HG03378 (cell line): ENCODE results near the gene PFKFB3.
A peak's percentile ranks its signal among the peaks of the same experiment; 100 is the strongest.
"Not testable (repeated sequence)": the region's sequence is repeated elsewhere in the genome, so short reads cannot be mapped to it uniquely, and the experiment has no call there.

Experiments used
- ATAC-seq: cut with Tn5 transposase; IDR thresholded peaks from one replicate; pipeline ENCODE4 v1.9.1; 2021; ENCODE audit warnings: mild to moderate bottlenecking, moderate library complexity; ENCODE audit not compliant: unreplicated experiment

The PFKFB3 gene

DNA sequence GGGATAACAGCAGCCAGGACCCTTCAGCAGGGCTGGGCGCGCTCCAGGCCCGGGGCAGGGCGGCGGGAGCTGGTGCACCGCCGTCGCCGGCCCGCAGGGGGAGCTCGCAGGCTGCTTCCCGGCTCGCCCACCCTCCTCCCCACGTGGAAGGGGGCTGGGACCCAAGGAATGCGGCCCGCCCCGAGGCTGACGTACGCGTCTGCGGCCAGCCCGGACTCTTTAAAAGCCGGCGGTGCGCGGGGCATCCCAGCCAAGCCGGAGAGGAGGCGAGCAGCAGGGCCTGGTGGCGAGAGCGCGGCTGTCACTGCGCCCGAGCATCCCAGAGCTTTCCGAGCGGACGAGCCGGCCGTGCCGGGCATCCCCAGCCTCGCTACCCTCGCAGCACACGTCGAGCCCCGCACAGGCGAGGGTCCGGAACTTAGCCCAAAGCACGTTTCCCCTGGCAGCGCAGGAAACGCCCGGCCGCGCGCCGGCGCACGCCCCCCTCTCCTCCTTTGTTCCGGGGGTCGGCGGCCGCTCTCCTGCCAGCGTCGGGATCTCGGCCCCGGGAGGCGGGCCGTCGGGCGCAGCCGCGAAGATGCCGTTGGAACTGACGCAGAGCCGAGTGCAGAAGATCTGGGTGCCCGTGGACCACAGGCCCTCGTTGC, at the start of gene PFKFB3:
TSS of gene PFKFB3 (plus strand) at position 249 of the 647 bp plus-strand sequence. CDS start at position 578, 329 bp downstream.
- ATAC-seq = peak; percentile 58

DNA sequence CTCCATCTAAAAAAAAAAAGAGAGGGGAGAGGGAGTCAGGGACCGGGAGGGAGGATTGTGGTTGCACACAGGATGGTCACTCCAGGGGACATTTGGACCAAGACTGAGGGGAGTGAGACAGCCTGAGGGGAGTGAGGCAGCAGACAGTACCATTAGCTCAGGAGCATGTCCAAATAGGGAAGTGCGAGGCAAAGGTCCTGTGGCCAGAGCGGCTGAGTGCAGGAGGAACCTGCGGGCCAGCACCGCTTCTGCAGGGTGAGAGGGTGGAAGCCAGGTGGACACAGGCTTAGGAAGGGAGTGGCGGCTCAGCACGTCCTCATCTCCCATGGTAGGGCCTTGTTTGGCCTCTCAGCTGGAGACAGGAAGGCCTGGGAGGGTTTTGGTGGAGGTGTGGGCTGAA, 48.9 kb upstream of the PFKFB3 start:
- ATAC-seq = no peak

DNA sequence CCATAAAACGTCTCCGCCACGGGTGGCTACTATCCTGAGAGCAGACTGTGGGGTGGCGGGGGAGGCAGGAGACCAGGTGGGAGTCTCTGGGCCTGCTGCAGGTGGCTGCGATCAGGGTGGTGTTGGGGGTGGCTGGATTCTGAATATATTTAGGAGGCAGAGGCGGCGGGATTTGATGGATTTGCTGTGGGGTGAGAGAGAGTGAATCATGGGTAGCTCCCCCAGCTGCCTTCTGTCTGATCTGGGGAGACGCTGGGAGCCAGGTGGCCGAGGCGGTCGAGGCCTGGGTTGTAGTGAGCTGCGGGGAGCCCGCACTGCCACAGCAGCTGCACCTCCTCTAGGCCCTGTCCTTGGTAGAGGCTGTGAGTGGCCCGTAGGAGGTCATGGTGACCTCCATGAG, 48.2 kb upstream of the PFKFB3 start:
- no peak for ATAC-seq

DNA sequence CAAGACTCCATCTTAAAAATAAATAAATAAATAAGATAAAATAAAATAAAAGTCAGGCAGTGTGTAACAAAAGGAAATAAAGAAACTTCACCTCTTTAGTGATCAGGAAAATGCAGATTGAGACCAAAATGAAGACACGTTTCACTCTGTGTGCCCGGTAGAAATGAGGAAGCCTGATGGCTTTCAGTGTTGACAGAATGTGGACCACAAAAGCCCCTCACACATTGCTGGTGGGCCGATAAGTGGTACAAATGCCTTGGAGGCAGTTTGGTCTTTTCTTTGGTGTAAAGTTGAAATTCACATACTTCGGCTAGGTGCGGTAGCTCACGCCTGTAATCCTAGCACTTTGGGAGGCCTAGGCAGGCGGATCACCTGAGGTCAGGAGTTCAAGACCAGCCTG, 44.5 kb upstream of the PFKFB3 start:
- ATAC-seq = no peak

DNA sequence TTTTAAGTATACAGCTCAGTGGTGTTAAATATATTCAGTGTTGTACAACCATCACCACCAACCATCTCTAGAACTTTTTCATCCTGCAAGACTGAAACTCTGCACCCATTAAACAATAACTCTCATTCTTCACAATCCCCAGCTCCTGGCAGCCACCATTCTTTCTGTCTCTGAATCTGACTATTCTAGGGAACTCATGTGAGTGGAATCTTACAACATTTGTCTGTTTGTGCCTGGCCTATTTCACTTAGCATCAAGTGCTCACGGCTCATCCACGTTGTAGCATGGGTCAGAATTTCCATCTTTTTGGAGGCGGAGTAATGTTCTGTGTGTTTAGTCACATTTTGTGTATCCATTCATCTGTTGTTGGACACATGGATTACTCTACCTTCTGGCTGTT, 40.8 kb upstream of the PFKFB3 start:
- no peak for ATAC-seq

DNA sequence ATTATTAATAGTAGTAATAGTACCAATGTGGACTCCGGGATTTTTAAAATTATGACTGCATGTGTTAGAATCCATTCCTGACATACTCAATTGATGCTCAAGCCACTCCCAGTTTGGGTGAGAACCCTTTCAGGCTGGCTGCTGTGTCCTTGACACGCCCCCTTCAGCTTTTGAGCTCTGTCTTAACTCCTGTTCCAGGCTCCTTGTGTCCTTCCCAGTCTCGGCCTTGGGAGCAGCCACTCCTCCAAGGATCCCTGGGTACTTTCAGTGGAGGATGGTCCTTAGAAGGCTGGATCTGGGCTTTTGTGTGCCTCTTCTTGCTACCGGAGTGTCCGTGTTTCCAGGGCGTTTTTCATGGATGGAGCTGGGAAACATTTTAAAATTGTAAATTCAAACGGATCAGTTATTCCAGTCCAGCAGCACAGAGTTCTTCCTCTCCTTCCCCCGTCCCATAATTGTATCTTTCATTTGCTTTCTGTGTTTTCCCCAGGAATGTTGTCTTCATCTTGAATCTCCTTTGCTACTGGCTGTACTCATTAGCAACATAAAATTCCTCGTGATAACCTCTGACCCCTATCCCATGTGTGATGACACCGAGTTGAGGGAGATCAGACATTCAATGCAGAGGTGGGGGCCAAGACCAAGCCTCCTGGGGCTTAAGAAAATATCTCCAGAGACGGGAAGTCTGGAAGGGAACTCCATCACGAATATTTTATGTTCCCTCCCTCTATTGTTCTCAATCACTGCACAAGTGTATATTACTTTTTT, 40.0 kb upstream of the PFKFB3 start:
- no peak for ATAC-seq

DNA sequence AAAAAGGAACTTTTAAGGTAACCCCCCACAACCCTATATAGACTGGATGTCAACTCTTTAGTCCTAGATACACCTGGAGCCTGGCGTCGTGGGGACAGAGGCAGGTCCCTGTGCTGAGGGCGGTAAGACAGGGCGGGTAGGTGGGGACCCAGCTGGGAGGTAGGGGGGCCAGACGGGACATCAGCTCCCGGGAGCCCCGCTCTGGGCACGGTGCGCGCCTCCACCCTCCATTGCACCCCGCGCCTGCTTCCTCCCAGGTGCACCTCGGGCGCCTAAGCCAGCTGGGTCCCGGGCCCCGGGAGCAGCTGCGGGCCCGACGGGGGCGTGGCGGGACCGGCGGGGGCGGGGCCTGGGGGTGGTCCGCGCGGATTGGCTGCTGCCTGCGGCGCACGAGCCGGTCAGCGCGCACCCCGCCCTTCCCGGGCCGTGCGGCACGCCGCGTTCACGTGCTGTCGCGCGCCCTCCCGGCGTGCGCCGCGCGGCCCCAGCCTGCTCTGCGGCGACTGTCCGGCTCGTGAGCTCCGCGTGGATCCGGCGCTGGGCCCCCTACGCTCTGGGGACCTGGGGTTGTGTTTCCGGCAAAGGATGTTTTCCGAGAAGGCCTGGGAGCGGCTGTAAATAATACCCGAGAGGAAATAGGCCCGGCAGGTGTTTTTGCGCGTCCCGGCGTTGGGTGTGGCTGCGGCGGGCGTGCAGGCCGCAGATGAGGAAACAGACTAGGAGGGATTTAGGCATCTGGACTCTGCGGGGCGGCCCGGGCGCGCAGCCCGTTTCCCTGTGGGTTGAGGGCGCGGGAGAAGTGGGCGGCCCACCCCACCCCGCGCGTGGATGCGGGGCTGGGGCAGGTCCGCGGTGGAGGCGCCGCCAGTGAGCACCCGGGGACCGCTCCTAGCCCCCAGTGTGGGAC, 39.1 kb upstream of the PFKFB3 start:
- peak; percentile 54 for ATAC-seq

DNA sequence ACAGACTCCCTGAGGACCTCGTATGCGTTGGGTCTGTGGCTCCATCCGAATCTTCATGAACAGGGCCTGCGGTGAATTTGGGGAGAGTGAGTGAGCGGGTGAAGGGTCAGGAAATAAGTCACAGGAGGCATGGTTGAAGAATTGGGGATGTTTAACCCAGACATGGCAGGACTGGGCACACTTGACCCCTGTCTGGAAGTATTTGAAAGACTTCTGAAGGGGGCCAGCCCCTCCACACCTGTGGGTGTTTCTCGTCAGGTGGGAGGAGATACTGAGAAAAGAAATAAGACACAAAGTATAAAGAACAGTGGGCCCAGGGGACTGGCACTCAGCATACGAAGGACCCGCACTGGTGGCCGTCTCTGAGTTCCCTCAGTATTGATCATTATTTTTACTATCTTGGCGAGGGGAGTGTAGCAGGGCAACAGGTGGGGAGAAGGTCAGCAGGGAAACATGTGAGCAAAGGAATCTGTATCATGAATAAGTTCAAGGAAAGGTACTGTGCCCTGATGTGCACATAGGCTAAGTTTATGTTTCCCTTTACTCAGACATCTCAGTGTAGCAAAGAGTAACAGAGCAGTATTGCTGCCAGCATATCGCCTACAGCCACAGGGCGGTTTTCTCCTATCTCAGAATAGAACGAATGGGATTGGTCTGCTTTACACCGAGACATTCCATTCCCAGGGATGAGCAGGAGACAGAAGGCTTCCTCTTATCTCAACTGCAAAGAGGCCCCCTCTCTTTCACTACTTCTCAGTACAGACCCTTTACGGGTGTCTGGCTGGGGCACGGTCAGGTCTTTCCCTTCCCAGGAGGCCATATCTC, 38.2 kb upstream of the PFKFB3 start:
- ATAC-seq = peak; percentile 20

DNA sequence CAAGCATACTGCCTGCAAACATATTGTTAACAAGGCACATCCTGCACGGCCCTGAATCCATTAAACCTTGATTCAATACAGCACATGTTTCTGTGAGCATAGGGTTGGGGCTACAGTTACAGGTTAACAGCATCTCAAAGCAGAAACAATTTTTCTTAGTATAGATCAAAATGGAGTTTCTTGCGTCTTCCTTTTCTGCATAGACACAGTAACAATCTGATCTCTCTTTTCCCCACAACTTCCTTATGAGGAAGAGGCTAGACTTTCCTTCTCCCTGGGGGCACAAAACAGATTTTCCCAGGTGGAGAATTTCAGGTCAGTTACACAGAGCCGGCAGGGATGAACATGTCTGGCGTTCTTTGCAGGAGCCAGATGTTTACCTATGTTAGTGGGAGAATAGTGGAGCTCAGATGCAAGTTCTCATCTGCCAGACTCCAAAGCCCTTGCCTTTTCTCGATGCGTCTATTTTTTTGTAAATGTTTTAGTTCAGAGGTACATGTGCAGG, 37.5 kb upstream of the PFKFB3 start:
- no peak for ATAC-seq

DNA sequence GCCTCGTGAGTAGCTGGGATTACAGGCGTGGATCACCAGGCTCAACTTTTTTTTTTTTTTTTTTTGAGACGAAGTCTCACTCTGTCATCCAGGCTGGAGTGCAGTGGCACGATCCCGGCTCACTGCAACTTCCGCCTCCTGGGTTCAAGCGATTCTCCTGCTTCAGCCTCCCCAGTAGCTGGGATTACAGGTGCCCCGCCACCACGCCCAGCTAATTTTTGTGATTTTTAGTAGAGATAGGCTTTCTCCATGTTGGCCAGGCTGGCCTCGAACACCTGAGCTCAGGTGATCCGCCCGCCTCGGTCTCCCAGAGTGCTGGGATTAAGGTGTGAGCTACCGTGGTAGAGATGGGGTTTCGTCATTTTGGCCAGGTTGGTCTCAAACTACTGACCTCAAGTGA, 36.8 kb upstream of the PFKFB3 start:
- not testable (repeated sequence) for ATAC-seq

DNA sequence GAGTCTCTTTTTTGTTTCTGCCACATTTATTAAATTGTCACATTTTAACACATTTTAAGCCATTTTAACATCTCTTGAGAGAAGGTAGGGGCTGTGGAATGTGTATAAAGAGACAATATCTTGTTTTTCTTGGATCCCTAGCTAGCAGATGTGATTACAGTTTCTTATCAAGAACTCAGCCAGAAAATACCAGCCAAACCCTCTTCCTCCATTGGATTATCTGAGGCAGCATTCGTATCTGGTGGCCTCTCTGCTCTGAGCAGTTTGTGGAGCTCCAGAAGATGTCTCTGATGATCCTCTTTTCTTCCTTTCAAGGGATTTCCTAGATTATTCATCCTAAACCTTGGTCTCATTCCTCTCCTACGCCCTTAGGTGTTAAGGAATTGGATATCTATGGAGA, 35.3 kb upstream of the PFKFB3 start:
- no peak for ATAC-seq

DNA sequence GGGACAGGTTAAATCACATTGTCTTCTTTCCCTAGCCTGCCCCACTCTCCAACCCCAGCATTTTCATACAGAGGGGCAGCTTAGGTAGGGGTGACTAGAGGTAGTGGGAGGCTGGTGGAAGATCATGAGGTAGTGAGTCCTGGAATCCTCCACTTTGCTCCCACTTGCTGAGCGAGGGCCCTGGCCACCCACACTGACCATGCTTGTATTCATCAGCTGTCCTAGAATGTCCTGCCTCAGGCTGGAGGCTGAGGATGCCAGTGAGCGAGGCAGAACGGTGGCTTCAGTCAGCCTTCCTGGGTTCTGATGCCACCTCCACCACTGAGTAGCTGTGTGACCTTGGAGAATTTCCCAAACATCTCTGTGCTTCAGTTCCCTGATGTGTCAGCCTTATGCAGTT, 34.6 kb upstream of the PFKFB3 start:
- no peak for ATAC-seq

DNA sequence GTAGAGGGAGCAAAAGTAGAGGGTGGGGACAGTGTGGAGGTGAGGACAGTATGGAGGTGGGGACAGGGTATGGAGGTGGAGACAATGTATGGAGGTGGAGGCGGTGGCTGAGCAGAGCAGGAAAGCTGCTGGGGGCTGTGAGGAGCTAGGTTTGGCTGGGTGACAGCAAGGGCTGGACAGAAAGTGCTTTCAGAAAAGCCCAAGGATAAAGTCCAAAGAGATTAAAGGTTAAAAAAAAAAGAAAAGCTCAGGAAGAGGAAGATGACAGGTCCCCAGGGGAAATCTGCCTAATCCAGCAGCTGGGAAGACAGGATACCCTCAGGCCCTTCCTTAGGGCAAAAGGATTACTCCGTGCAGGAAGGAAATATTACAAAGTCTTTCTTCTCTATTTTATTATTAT, 32.1 kb upstream of the PFKFB3 start:
- ATAC-seq = no peak

DNA sequence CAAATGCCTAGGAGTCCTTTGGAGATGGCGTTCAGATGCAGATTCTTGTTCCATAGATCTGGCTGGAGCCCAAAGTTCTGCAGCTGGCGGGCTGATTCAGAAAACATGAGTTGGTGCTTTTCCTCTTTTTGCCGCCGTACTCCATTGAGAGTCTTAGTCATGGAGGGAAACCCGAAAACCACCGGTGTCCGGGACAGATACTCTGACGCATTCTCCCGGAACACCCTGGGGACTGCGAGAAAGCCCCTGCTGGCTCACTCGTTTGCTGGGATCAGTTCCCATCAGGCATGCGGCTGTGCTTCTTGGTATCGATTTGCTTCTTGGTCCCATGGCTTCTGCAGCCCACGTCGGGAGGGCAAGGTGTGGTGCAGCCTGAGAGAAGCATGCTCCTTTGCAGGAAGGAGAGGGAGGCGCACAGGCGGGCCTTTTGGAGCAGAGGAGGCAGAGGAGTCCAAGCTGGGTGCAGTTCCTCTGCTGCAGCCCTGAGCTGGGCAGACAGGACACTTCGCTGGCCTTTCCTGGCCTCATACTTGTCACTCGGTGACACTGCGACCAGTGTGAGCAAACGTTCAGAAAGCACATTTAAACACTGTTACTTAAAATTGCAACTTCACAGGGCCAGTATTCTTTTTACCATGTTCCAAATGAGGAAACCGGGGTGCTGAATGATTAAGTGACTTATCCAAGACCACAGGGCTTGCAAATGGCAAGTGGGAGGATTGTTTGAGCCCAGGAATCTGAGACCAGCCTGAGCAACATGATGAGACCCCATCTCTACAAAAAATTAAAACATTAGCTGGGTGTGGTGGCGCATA, 30.6 kb upstream of the PFKFB3 start:
- no peak for ATAC-seq

DNA sequence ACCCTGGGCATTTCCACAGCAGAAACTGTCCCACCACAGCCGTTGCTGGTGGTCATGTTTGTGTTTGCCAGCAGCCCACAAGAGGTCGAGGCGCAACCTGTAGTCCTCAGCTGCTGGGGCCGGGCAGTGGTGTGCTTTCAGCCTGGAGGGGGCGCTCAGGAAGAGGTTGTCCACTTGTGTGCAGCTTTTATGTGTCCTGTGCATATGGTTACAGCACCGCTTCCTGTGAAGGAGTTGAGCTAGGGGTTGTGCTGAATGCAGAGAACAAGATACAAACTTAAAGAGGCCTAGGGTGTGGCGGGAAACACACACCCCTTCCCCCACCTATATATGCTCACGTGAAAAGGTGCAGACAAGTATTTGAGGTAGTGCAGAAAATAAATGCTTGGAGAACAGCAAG, 29.5 kb upstream of the PFKFB3 start:
- ATAC-seq = no peak

DNA sequence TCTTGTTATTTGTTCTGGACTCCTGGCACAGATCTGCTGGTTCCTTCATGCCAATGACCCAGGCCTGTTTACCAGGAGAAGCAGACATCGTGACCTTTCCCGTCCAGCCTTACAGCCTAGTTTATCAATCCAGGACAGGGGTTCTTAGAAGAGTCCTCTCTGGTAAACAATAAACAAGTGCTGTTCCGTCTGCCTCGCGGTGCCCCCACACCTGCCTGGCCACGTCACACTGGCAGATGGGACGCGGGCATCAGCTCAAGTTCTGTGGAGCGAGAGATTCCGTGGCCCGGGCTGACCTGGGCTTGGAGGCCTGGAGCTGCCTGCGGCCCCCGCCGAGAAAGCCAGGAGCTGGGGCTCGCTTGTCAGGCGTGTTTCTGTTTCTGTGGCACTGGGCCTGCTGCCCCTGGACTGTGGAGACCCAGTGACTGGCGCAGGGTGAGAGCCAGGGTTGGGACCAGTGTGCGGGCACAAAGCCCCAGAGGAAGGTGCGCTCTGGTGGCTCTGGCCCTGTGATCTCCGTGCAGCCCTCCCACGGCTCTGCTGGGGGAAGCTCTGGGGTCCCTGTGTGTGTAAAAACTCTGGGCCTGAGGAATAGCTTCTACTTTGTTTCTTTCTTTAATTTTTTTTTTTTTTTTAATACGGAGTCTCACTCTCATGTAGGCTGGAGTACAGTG, 28.4 kb upstream of the PFKFB3 start:
- ATAC-seq = no peak

DNA sequence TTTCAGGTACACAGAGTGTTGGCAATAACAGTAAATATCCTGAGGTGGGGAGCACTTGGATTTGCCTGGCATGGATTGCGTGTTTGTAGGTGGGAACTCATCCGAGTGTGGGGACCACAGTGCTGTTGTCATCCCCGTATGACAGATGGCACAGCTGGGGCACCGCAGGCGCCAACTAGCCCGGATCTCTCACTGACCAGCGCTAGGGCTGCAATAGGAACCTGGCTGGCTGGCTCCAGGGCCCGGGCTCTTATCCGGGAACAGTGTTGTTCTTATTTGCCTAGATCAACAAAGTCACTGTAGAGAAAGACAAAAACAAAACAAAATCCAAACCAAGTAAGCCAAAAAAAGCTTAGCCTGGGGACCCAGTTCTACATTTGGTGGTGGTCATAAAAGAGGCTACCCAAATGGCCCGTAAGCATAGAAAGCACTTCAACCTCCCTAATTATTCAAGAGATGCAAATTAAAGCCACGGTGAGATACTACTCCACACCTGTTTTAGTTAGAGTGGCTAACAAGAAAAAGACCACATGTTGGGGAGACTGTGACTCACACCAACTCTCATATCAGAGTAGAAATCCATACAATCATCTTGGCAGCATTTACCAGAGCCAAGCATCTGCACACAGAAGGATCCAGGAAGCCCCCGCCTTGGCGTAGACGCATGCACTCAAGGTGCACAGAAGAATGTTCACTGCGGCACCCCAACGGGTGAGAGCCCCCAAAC, 27.2 kb upstream of the PFKFB3 start:
- ATAC-seq = no peak

DNA sequence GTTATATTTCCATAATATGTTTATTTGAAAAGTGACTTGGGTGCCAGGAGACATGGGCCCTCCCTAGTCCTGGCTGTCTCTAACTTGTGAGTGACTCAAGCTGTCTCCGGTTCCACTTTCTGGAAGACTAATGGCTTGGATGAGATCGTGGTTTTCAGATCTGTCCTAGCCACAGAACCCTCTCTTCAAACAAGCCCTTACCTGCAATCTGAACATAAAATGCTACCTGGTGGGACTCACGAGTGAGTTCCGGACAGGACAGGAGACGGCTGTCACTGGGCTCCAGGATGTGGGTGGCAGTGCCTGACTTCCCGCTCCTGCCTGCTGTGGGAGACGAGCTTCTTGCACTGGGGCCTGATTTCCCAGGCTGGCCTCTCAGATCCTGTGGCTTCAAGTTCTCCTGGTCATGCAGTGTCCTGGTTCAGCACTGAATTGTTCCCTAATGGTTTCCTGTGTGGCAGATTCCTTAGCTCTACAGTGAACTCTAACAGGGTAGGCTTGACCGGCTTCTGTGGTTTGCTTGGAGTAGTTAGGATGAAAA, 26.0 kb upstream of the PFKFB3 start:
- no peak for ATAC-seq
